ENCODE measurements around the gene CCDC74A. TPM values are rescaled to one million over a fixed set of nuclear protein-coding genes. Genes with fewer than 3 reads are reported as not detected.
"Not testable (repeated sequence)": the region's sequence is repeated elsewhere in the genome, so short reads cannot be mapped to it uniquely, and the experiment has no call there.

Gene CCDC74A
- total RNA-seq, 8 experiments from 2014 or later, result 0.97 to 16.1 (median 12.2) TPM

DNA sequence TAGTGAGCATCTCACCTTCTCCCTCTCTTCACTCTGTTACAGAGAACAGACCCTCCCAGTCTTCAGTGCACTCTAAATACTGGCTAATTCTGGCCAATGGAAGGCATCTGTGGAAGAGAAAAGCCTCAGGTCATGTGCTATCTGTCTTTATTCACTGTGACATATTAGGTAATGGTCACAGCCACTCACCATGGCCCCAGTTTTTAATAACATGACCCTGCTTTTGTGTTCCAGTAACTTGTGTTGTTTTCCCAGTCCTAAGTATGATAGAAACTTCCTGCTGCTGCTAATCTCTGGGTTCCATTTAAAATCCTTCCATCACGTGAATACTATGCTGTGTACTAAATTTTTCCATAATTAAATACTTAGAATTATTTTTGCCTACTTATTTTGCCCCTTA is 40.7 kb downstream of the CCDC74A start:
- ATAC-seq (replicated peaks in 6 of 8); H3K27ac ChIP-seq; H3K4me1 ChIP-seq (replicated peaks in 1 of 2); H3K4me3 ChIP-seq; in situ Hi-C loops (cut with MboI; ENCODE audit: low pct_unique_long_range_greater_than_20kb in 2 of 9, low sequenced_read_pairs in 9 of 9, unreplicated experiment in 9 of 9): not testable (repeated sequence)
- WGBS, 10 experiments, result 0 to 88% (median 55%) methylated on average over 1 of the region's 1 CpG; no CpG with 5 or more reads in 3 of the 10 experiments

GRCh38 chr2:131572175-131572574 is 44.5 kb downstream of the CCDC74A start:
- ATAC-seq (replicated peaks in 6 of 8), result no peak
- Histone ChIP-seq H3K4me1 (replicated peaks in 1 of 2) (peaks cover 0 to 3% of the 10 kb centered on the region in 2 donors), H3K27ac (no peak overlapping the region), H3K4me3 (no peak overlapping the region)
- in situ Hi-C loops (cut with MboI; ENCODE audit: low pct_unique_long_range_greater_than_20kb in 2 of 9, low sequenced_read_pairs in 9 of 9, unreplicated experiment in 9 of 9), result no loop called here
- WGBS, 10 experiments, result 0 to 100% (median 94%) methylated on average over 1 of the region's 1 CpG; no CpG with 5 or more reads in 1 of the 10 experiments

DNA sequence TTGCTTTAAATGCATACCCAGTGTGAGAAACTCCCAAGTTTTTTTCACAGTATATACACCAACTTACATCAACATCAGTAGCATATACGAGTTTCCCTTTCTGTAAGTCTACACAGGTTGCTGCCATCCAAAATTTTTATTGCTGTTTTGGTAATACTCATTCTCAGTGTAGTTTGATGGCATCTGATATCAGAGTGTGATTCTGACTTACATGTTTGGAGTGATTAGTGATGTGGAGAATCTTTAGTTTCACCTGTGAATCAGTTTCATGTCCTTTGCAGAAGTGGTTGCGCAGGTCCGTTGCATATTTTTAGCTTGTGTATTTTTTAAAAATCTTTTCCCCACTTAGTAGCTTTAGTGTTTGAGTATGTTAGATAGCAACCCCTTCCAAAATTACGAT is 50.1 kb downstream of the CCDC74A start:
- ATAC-seq (replicated peaks in 6 of 8), result no peak
- in situ Hi-C loops (cut with MboI; ENCODE audit: low pct_unique_long_range_greater_than_20kb in 2 of 9, low sequenced_read_pairs in 9 of 9, unreplicated experiment in 9 of 9), result no loop called here
- Histone ChIP-seq H3K27ac (no peak overlapping the region), H3K4me3 (no peak overlapping the region), H3K4me1 (replicated peaks in 1 of 2) (no peaks in the 10 kb centered on the region)
- WGBS, 10 experiments, result 0 to 85% (median 61%) methylated on average over 1 to 4 of the region's 4 CpGs; no CpG with 5 or more reads in 2 of the 10 experiments

- no peak overlapping the region for H3K27ac ChIP-seq
- no peaks in the 10 kb centered on the region for H3K4me1 ChIP-seq (replicated peaks in 1 of 2)
- ATAC-seq (replicated peaks in 6 of 8), result no peak
- H3K4me3 ChIP-seq, result no peak overlapping the region
- in situ Hi-C loops (cut with MboI; ENCODE audit: low pct_unique_long_range_greater_than_20kb in 2 of 9, low sequenced_read_pairs in 9 of 9, unreplicated experiment in 9 of 9), result no loop called here
- WGBS, 10 experiments, result 0 to 100% (median 86%) methylated on average over 1 to 7 of the region's 7 CpGs
Observed at GRCh38 chr2:131580187-131580586, 52.5 kb downstream of the CCDC74A start.

Other genes with a start within 250 kb of the CCDC74A start
- gene RAB6D, start 163.7 kb upstream of the CCDC74A start, total RNA-seq, result 1 to 10 TPM in 1 of 8 experiments, under 1 TPM in 6, not detected in 1; 0.25 to 2.0 (median 0.46) TPM
- 1 to 10 TPM in 1 of 8 experiments, under 1 TPM in 5, not detected in 2; 0.23 to 1.4 (median 0.44) TPM for gene TUBA3D, start 51.8 kb upstream of the CCDC74A start, total RNA-seq
- gene MZT2A, start 35.5 kb upstream of the CCDC74A start, total RNA-seq, result 100 to 1,000 TPM in 5 of 8 experiments, 10 to 100 TPM in 2, 1 to 10 TPM in 1; 9.1 to 141 (median 109) TPM

Data from motor neuron (in vitro differentiated cells).